IgD-negative memory B cell (primary cell): ENCODE data around the gene ADAM22. TPM values are rescaled to one million over a fixed set of nuclear protein-coding genes. Genes with fewer than 3 reads are reported as not detected.

Experiments
- H3K27ac Mint-ChIP-seq, 3 donors: one replicate each; pipeline ENCODE4 v1.8.0; 2020 to 2022; ENCODE audit warnings: mild to moderate bottlenecking in 3 of 3, mixed read lengths in 3 of 3, moderate library complexity in 1 of 3
- H3K27me3 Mint-ChIP-seq: one replicate; pipeline ENCODE4 v1.8.0; 2021; ENCODE audit warnings: mixed read lengths
- H3K36me3 Mint-ChIP-seq: one replicate; pipeline ENCODE4 v1.8.0; 2020; ENCODE audit warnings: mild to moderate bottlenecking, mixed read lengths
- H3K4me1 Mint-ChIP-seq, 3 donors: one replicate each; pipeline ENCODE4 v1.8.0; 2020 to 2022; ENCODE audit warnings: mixed read lengths in 3 of 3, mild to moderate bottlenecking in 1 of 3
- H3K4me3 Mint-ChIP-seq, 4 donors: one replicate each; pipeline ENCODE4 v1.8.0; 2020 to 2022; ENCODE audit warnings: mild to moderate bottlenecking in 4 of 4, mixed read lengths in 4 of 4, moderate library complexity in 3 of 4
- H3K9me3 Mint-ChIP-seq, 3 donors: one replicate each; pipeline ENCODE4 v1.8.0; 2020 to 2021; ENCODE audit warnings: mixed read lengths in 3 of 3, mild to moderate bottlenecking in 1 of 3
- polyA plus RNA-seq: library from polyadenylated mRNA; unstranded; fragments of 300-500 nt; fragmentation: Illumina TruSeq; gene quantifications from one replicate; pipeline ENCODE4 v1.2.3, GENCODE V29; 2021

ADAM22 gene
- polyA plus RNA-seq, 1 donor from 2014 or later: 0.23 TPM

DNA sequence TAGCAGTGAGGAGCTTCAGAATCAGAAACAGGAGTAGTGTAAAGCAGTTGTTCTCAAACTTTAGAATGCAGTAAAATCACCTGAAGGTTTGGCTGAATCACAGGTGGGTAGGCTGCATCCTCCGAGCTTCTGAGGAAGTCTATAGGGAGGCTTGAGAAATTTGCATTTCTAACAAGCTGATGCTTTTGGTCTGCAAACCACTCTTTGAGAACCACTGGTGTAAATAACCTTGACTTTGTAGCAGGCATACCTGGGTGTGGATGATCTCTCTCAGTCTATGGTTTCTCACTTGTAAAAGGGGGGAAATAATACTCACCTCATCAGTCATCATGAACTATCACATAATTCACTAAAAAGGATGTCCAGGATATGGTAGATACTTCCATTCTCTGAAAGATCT is 167.7 kb downstream of the ADAM22 start:
- Mint-ChIP-seq H3K4me1 (no peaks in the 10 kb centered on the region), H3K36me3 (no peaks in the 10 kb centered on the region), H3K9me3 (no peaks in the 10 kb centered on the region), H3K4me3 (no peak overlapping the region), H3K27ac (no peak overlapping the region), H3K27me3 (no peaks in the 10 kb centered on the region)

DNA sequence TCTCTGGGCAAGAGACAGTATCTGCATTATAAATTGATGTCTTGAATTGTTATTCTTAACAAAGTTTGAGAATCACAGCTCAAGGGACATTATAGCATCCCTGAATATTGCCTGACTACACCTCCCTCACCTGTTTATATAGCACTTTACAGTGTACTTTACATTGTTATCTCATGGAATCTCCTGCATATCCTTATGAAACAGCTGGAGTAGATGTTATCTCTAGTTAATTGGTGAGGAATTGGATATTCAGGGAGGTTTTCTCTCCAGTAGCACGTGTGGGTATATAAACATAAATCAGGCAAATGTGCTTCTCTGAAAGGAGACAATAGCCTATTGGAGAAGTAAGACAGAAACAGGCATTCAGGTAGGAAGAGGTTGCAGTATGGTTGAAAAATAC is 168.6 kb downstream of the ADAM22 start:
- no peaks in the 10 kb centered on the region for H3K36me3 Mint-ChIP-seq
- no peaks in the 10 kb centered on the region for H3K4me1 Mint-ChIP-seq
- no peak overlapping the region for H3K27ac Mint-ChIP-seq
- H3K4me3 Mint-ChIP-seq: no peak overlapping the region
- H3K9me3 Mint-ChIP-seq: no peaks in the 10 kb centered on the region
- no peaks in the 10 kb centered on the region for H3K27me3 Mint-ChIP-seq

DNA sequence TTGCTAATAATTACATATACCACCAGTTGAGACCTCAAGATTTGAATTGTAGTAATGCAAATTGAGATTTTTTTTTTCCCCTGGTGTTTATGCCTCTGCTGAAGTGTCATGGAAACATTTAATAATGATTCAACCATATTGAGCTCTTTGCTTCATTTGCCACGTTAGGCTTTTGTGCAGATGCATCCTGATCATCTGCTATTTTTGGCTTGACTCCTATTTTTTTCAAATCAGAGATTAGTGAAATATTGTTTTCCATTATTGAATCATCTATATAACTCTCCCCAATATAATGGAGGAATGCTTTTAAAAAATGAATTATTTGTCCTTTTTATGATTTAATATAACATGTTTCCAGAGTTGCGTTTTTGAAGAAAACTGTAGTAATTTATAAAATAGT is 170.7 kb downstream of the ADAM22 start:
- Mint-ChIP-seq H3K4me3 (no peak overlapping the region), H3K27me3 (no peaks in the 10 kb centered on the region)

DNA sequence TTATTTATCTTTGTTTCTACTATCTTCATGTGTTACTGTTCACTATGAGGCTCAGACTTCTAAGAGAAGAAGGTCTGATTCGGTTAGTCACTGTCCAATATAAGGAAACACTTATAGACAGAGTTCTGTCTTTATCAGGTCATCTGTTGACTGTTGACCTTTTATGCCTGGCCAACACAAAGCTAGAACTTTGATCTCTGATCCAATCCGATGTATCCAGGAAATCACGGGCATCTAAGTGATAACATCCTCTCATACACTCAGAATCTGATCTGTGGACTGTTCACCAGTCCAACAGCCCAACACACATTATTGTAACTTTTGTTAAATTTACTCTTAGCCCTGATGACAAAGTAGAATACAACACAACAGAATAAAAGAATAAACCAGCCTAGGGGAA is 171.2 kb downstream of the ADAM22 start:
- Mint-ChIP-seq H3K36me3 (no peaks in the 10 kb centered on the region), H3K4me3 (no peak overlapping the region), H3K27ac (no peak overlapping the region), H3K27me3 (no peaks in the 10 kb centered on the region), H3K9me3 (no peaks in the 10 kb centered on the region), H3K4me1 (no peaks in the 10 kb centered on the region)

More for the DNA sequence above, 170.7 kb downstream of the ADAM22 start:
- no peak overlapping the region for H3K27ac Mint-ChIP-seq
- no peaks in the 10 kb centered on the region for H3K9me3 Mint-ChIP-seq
- no peaks in the 10 kb centered on the region for H3K36me3 Mint-ChIP-seq
- H3K4me1 Mint-ChIP-seq: no peaks in the 10 kb centered on the region

DNA sequence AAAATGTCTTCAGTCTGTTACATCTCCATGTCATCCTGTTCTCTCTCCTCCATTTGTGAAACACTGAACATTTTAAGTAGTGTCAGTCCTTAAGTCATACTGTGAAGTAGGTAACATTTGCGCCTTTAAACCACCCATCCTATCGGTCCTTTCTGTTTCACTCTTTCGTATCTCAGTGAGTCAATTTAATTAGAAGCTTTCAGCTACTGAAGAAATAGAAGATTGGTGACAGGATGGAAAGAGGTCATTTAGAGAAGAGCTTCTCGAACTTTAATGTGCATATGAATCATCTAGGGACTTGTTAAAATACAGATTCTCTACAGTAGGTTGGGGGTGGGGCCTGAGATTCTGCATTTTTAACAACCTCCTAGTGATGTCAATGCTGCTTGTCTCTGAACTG is 172.4 kb downstream of the ADAM22 start:
- H3K9me3 Mint-ChIP-seq: no peaks in the 10 kb centered on the region
- no peak overlapping the region for H3K4me3 Mint-ChIP-seq
- H3K27me3 Mint-ChIP-seq: no peaks in the 10 kb centered on the region
- no peaks in the 10 kb centered on the region for H3K4me1 Mint-ChIP-seq
- H3K36me3 Mint-ChIP-seq: no peaks in the 10 kb centered on the region
- H3K27ac Mint-ChIP-seq: peak overlapping the region in 1 of 3 donors; percentile 0

DNA sequence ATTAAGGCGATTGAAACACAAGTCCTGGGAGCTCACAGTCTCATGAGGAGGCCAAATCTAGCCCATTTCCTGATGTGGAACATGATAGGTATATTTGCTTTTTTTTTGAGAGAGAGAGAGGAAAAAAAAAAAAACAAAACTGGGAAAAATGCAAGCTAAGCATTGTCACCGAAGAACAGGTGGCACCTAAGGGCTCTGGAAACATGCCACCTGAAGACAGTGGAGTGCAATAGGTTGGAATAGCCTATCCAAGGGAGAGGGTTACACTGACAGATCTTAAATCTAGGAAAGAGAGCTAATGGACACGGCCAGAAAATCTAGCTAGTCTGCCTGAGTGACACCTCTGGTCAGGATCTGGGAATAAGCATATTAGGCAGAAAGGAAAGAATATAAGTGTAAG is 175.6 kb downstream of the ADAM22 start:
- Mint-ChIP-seq H3K9me3 (no peaks in the 10 kb centered on the region), H3K27me3 (no peaks in the 10 kb centered on the region), H3K4me3 (no peak overlapping the region), H3K4me1 (no peaks in the 10 kb centered on the region), H3K27ac (no peak overlapping the region), H3K36me3 (no peaks in the 10 kb centered on the region)

DNA sequence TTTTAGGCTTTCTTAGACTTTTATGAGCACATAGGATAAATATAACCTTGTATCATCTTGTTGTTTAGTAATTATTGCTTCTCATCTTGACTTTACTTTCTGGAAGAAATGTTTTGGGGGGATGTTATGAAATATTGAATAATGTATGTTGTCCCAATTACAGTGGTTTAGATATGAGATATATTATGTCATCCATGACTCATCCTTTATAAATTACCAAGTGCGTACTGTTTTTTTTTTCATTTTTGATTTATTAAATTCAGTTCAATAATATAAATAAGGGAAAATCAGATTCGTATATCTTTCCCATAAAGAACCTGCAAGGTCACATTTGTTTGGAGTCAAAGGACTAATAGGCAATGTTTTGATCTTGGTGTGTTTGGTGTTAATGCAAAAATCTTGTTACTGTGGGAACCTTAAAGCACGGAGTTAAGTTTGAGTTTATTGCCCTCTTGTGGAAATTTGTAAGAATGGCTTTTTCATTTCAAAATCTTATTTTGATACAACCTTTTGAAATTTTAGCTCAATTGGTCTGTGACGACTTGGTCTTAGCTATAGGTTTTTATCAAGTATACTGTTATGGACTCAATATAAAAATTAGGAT is 177.2 kb downstream of the ADAM22 start:
- Mint-ChIP-seq H3K4me1 (no peaks in the 10 kb centered on the region), H3K9me3 (no peaks in the 10 kb centered on the region), H3K27ac (no peak overlapping the region), H3K36me3 (no peaks in the 10 kb centered on the region), H3K4me3 (no peak overlapping the region), H3K27me3 (no peaks in the 10 kb centered on the region)

DNA sequence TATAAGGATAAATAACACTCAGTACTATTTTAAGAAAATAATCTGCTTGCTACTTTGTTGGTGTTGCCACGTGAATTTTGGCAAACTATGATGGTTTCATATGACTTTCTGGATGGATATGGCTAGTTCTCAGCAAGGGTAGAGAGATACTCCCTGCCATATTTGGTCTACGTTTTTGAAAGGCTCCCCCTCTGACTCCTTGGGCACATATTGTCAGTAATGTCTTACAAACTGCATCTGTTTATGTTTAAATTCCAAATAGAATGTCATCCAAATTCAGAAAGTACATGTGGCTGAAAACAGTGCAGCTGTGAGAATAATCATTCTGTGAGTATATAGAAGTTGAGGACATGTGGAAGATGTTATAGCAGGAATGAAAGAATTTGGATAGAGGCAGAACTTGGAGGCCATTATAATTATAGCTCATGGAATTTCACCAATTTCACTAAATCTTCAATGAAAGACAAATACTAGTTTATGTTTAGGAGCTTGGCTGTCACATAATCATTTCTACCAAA is 178.0 kb downstream of the ADAM22 start:
- Mint-ChIP-seq H3K27me3 (no peaks in the 10 kb centered on the region), H3K36me3 (no peaks in the 10 kb centered on the region)

DNA sequence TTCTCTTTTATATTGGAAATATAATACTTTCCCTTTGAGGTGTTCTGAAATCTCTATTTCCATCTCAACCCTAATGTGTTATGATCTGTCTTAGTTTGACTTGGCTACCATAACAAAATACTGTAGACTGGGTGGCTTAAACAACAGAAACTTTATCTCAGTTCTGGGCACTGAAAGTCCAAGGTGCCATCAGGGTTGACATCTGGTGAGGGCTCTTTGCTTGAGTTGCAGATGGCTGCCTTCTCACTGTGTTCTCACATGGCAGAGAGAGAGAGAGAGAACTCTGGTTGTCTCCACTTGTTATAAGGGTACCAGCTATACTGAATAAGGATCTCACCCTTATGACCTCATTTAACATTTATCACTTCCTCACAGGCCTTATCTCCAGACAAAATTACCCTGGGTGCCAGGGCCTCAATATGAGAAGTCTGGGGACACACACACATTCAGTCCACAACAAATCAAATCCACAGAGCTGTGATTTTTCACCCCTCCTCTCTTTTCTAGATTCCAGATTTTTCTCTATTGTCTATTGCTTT is 181.3 kb downstream of the ADAM22 start:
- H3K27ac Mint-ChIP-seq: no peak overlapping the region
- H3K36me3 Mint-ChIP-seq: no peaks in the 10 kb centered on the region
- H3K27me3 Mint-ChIP-seq: no peaks in the 10 kb centered on the region
- no peaks in the 10 kb centered on the region for H3K9me3 Mint-ChIP-seq
- no peaks in the 10 kb centered on the region for H3K4me1 Mint-ChIP-seq
- no peak overlapping the region for H3K4me3 Mint-ChIP-seq

More for the DNA sequence above, 178.0 kb downstream of the ADAM22 start:
- H3K4me3 Mint-ChIP-seq: no peak overlapping the region
- H3K4me1 Mint-ChIP-seq: no peaks in the 10 kb centered on the region
- no peaks in the 10 kb centered on the region for H3K9me3 Mint-ChIP-seq
- no peak overlapping the region for H3K27ac Mint-ChIP-seq

DNA sequence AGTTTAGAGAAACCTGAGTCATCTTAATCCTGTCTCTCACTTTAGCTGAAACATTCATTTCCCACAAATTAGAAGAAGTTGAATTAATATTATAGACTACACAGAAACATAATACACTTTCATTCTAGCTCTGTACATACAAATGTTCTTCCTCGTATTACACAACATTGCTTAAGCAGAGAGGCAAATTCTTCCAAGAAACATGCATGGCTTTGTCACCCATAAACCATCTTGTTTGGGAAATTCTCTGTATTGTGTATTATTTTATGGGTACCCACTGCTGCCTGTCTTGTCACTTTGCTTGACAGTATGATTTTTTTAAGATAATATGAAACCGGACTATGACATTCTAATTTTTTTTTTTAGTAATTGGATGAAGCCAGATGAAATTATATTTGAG is 181.8 kb downstream of the ADAM22 start:
- Mint-ChIP-seq H3K27me3 (no peaks in the 10 kb centered on the region), H3K27ac (no peak overlapping the region), H3K36me3 (no peaks in the 10 kb centered on the region), H3K9me3 (no peaks in the 10 kb centered on the region), H3K4me1 (no peaks in the 10 kb centered on the region), H3K4me3 (no peak overlapping the region)

DNA sequence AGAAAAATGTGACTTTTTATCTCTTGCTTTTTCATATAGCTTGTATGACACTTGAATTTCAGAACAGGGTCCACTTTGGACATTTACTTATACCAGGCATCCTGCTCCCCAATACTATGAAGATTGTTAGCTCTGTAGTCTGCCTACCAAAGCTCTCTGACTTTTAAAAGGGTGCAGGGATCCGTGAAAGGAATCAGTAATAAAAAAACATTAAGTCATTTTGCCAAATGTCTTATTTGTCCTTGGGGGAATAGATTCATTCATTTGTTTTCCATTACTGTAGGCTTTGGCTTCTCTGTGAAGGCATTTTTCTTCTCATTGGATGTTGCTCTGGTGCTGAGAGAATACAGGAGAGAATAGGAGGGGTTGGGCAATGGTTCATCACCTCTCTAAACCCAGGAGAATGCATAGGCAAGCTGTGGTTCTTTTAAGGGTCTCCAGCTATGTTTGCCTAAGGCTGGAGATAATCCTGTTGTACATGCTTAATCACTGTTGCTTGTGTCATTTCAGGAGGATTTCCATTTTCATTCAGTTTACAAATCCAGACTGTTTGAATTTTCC is 182.3 kb downstream of the ADAM22 start:
- H3K27me3 Mint-ChIP-seq: no peaks in the 10 kb centered on the region
- no peak overlapping the region for H3K27ac Mint-ChIP-seq
- no peaks in the 10 kb centered on the region for H3K36me3 Mint-ChIP-seq

DNA sequence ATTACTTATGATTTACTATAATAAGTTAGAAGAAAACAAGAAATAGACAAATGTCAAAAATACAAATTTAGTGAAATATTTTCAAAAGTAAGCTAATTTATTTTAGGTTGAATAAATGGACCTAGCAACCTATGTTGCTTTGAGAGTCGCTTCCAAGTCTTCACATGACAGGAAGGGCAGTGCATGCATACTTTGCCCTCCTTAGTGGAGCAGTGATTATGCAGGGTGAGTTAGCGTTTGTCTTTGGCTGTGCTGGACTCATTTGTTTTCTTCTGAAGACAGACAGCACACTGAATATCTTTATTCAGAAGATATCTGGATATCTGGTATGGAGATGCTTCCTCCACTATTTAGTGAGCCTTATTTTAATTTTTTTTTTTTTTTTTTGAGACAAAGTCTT is 183.3 kb downstream of the ADAM22 start:
- no peaks in the 10 kb centered on the region for H3K4me1 Mint-ChIP-seq
- no peaks in the 10 kb centered on the region for H3K9me3 Mint-ChIP-seq
- H3K27me3 Mint-ChIP-seq: no peaks in the 10 kb centered on the region
- no peak overlapping the region for H3K27ac Mint-ChIP-seq
- no peak overlapping the region for H3K4me3 Mint-ChIP-seq
- H3K36me3 Mint-ChIP-seq: no peaks in the 10 kb centered on the region

More for the DNA sequence above, 182.3 kb downstream of the ADAM22 start:
- Mint-ChIP-seq H3K9me3 (no peaks in the 10 kb centered on the region), H3K4me1 (no peaks in the 10 kb centered on the region), H3K4me3 (no peak overlapping the region)

DNA sequence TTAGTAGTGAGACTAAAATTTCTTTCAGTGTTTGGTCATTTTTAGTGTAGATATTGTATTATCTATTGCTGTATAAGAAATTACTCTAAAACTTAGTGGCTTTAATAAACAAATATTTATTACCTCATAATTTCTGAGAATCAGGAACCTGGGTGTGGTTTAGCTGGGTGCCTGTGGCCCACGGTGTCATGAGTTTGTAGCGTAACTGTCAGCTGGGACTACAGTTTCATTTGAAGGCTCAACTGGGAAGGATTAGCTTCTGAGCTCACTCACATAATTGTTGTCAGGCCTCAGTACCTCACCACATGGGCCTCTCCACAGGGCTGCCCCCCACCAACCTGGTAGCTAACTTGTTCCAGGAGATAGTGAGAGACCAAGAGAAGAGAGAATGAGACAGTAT is 187.3 kb downstream of the ADAM22 start:
- Mint-ChIP-seq H3K9me3 (no peaks in the 10 kb centered on the region), H3K4me1 (no peaks in the 10 kb centered on the region), H3K27ac (no peak overlapping the region), H3K4me3 (no peak overlapping the region), H3K36me3 (no peaks in the 10 kb centered on the region), H3K27me3 (no peaks in the 10 kb centered on the region)

DNA sequence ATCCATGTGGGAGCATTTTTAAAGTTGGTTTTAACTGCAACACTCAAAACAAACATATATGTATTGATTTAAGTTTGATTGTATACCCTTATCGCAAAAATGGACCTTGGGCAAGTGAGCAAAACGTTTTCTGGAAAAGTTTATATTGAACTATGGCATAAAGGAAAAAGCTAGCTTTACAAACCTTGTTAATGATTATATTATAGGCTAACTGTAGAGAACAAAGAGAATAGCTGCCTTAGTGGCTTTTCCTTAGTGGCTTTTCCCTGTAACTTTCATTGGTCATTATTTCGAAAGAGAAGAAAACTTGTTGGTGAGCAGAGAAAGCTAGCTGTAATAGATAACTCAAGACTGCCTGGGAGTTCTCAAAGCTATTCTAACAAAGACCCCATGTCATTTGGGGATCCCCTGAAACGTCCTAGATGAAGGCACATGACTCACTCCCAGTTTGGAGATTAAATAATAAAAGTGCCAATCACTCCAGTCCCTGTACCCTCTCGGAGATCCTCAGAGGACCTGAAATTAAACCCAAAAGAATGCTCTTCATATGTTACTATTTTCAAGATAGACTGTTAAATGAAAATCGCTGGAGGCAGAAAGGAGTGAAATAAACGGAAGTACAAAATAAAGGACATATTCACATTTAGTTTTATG is 193.7 kb downstream of the ADAM22 start:
- Mint-ChIP-seq H3K36me3 (no peaks in the 10 kb centered on the region), H3K4me3 (no peak overlapping the region), H3K27ac (no peak overlapping the region), H3K27me3 (no peaks in the 10 kb centered on the region), H3K9me3 (no peaks in the 10 kb centered on the region), H3K4me1 (peaks cover 0 to 2% (median 2%) of the 10 kb centered on the region in 3 donors)

DNA sequence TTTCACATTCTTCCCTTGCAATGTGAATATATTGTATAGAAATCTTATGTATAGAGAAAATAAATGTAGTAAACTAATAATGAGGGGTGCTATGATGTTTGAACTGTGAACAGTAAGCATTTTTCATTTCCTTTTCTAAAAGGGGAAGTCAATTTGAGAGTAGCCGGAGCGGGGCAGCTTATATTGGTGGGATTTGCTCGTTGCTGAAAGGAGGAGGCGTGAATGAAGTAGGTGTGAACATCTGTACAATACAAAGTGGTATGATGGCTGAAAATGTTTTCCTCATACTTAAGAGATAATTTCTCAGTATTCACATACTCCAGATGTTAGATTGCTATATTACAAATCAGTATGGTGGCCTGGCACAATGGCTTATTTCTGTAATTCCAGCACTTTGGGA is 198.7 kb downstream of the ADAM22 start:
- no peaks in the 10 kb centered on the region for H3K36me3 Mint-ChIP-seq
- H3K4me1 Mint-ChIP-seq: peaks cover 0 to 5% (median 4%) of the 10 kb centered on the region in 3 donors
- no peak overlapping the region for H3K27ac Mint-ChIP-seq
- no peak overlapping the region for H3K4me3 Mint-ChIP-seq
- no peaks in the 10 kb centered on the region for H3K27me3 Mint-ChIP-seq
- H3K9me3 Mint-ChIP-seq: no peaks in the 10 kb centered on the region

DNA sequence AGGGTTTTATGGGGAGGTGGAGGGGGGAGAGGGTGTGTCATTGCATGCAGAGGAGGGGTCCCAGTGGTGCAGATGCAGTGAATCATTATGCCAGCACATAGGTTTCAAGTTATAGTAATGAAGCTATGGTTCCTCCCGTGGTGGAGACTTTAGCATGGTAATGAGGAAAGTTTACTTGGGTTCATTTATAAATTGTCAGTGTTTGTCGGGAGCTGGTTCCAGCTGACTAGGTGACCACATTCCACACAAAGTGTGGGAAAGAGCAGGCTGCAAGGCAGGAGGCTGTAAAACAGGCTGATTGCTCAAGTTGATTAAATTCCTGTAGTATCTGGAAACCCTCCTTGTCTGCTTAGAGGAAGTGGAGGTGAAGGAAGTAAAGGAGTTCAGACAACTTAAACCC is 206.9 kb downstream of the ADAM22 start:
- Mint-ChIP-seq H3K27me3 (no peaks in the 10 kb centered on the region), H3K4me3 (no peak overlapping the region), H3K9me3 (peaks cover 0 to 1% (median 0%) of the 10 kb centered on the region in 3 donors), H3K27ac (no peak overlapping the region), H3K36me3 (no peaks in the 10 kb centered on the region), H3K4me1 (no peaks in the 10 kb centered on the region)
